ENCODE data around the gene RIGI.

GRCh38 chr9:32516241-32516640 lies 9.8 kb downstream of the RIGI start:
- TF ChIP-seq, protein P1, sequence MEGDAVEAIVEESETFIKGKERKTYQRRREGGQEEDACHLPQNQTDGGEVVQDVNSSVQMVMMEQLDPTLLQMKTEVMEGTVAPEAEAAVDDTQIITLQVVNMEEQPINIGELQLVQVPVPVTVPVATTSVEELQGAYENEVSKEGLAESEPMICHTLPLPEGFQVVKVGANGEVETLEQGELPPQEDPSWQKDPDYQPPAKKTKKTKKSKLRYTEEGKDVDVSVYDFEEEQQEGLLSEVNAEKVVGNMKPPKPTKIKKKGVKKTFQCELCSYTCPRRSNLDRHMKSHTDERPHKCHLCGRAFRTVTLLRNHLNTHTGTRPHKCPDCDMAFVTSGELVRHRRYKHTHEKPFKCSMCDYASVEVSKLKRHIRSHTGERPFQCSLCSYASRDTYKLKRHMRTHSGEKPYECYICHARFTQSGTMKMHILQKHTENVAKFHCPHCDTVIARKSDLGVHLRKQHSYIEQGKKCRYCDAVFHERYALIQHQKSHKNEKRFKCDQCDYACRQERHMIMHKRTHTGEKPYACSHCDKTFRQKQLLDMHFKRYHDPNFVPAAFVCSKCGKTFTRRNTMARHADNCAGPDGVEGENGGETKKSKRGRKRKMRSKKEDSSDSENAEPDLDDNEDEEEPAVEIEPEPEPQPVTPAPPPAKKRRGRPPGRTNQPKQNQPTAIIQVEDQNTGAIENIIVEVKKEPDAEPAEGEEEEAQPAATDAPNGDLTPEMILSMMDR (conservative IDR thresholded peaks at IDR 0.05) = no peak
- TF ChIP-seq EZH2 (IDR thresholded peaks at IDR 0.05; ENCODE audit: low read depth) = no peak
